ENCODE results near the gene CDC34.

- no peak for TF ChIP-seq POLR2A (IDR thresholded peaks at IDR 0.05; ENCODE audit: low read depth, low read length)
- TF ChIP-seq POLR2AphosphoS5 (IDR thresholded peaks at IDR 0.05; ENCODE audit: low read depth, low read length), result no peak
- no peak for TF ChIP-seq TAF1 (IDR thresholded peaks at IDR 0.05; ENCODE audit: borderline replicate concordance, low read depth, low read length)
Observed at GRCh38 chr19:495402-496111, 36.0 kb upstream of the CDC34 start.

All from GM12892 (cell line).